Muscle layer of colon (tissue), 2 donors: ENCODE data around the gene ZNF605.
A peak's percentile ranks its signal among the peaks of the same experiment; 100 is the strongest.
"Not testable (repeated sequence)": the region's sequence is repeated elsewhere in the genome, so short reads cannot be mapped to it uniquely, and the experiment has no call there.

ENCODE experiments used
- H3K27ac ChIP-seq: one replicate; pipeline ENCODE4 v1.7.0; 2013; ENCODE audit warnings: low read depth, mild to moderate bottlenecking, low read length, moderate library complexity
- H3K27me3 ChIP-seq, 2 donors: one replicate each; pipeline ENCODE4 v1.7.0; 2013; ENCODE audit warnings: low read length in 2 of 2, mild to moderate bottlenecking in 2 of 2; ENCODE audit not compliant: insufficient read depth in 2 of 2, control insufficient read depth in 1 of 2
- H3K36me3 ChIP-seq: one replicate; pipeline ENCODE4 v1.7.0; 2013; ENCODE audit warnings: mild to moderate bottlenecking, low read length; ENCODE audit not compliant: insufficient read depth
- H3K4me1 ChIP-seq: one replicate; pipeline ENCODE4 v1.7.0; 2013; ENCODE audit warnings: mild to moderate bottlenecking, low read length; ENCODE audit not compliant: insufficient read depth
- H3K4me3 ChIP-seq, 2 donors: one replicate each; pipeline ENCODE4 v1.7.0; 2013; ENCODE audit warnings: low read length in 2 of 2, low read depth in 1 of 2, mild to moderate bottlenecking in 1 of 2, moderate library complexity in 1 of 2
- H3K9ac ChIP-seq: one replicate; pipeline ENCODE4 v1.7.0; 2013; ENCODE audit warnings: low read length
- H3K9me3 ChIP-seq: one replicate; pipeline ENCODE4 v1.7.0; 2013; ENCODE audit warnings: mild to moderate bottlenecking, low read length
- donor health status: abdominal sarcoma.
- donor health status: Adenocarcinoma of cecum.

ZNF605 gene

DNA sequence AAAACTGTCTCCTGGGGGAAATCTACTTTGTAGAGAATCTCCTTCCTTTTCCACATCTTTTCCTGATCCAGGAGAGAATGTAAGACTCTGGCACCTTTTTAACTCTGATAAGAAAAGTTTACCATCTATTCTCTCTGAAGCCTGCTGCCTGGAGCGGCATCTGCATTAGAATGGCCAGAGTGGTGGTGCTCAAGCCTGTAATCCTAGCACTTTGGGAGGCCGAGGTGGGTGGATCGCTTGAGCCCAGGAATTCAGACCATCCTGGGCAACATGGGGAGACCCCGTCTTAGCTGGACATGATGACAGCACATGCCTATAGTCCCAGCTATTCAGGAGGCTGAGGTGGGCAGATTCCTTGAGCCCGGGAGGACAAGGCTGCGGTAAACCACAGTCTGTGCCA is 67.3 kb downstream of the ZNF605 start:
- Histone ChIP-seq H3K36me3 (no peaks in the 10 kb centered on the region), H3K27me3 (no peaks in the 10 kb centered on the region), H3K9ac (peak overlapping the region; percentile 47), H3K9me3 (no peaks in the 10 kb centered on the region), H3K27ac (peak overlapping the region; percentile 96), H3K4me1 (peaks cover 13% of the 10 kb centered on the region), H3K4me3 (peak overlapping the region in 1 of 2 donors; percentile 82)

DNA sequence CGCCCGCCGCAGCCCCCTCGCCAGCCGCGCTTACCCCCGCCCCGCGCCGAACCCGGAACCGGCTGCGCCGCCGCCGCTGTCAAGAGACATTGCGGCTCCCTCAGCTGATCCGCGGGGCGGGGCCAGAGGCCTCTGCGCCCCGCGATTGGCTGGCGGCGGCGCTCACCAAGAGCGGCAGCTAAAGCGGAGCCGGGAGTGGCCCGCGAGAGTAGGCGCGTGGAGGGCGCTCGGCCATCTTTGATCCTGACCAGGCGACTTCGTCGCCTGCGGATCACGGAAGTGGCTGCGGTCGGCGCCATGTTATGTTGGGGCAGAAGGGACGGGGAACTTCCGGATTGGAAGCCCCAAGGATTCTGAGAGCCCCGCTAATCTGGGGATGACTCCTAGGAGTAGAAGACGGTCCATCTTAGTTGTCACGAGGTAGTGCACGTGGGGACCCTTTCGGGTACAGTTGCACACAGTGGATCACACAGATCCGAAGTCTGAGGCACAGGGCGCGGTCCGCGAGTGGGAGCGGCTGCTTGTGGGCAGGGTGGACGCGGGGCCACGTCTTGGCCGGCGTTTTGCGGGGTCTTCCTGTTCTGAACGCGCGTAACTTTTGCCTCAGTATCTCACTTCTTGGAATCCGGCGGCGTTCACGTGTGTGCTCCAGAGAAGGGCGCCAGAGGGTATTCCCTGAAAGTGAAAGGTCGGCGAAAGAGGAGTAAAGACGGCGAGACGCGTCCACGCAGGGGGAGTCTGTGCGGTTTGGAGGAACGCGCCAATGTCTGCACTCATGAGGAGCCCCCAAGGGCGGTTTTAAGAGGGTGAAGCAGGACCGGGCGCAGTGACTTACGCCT is 68.4 kb downstream of the ZNF605 start, which contains the start of gene CHFR:
Gene CHFR, minus strand, starts transcription at position 93 of the 839 bp plus-strand sequence. CDS start 277 bp downstream, outside the sequence.
- Histone ChIP-seq H3K27ac (peak within 1 kb of the TSS; percentile 96), H3K9ac (peak within 1 kb of the TSS; percentile 47), H3K9me3 (no peaks in the 10 kb centered on the region), H3K4me1 (peaks cover 13% of the 10 kb centered on the region), H3K27me3 (no peaks in the 10 kb centered on the region), H3K4me3 (peak within 1 kb of the TSS; percentile 77 to 82), H3K36me3 (no peaks in the 10 kb centered on the region)

- Histone ChIP-seq H3K4me3 (peak overlapping the region; percentile 66 to 77), H3K9me3 (no peaks in the 10 kb centered on the region), H3K27ac (peak overlapping the region; percentile 80), H3K36me3 (no peaks in the 10 kb centered on the region), H3K27me3 (no peaks in the 10 kb centered on the region), H3K4me1 (peaks cover 18% of the 10 kb centered on the region), H3K9ac (no peak overlapping the region)
These were observed 69.3 kb downstream of the ZNF605 start for GRCh38 chr12:132886529-132887477.

DNA sequence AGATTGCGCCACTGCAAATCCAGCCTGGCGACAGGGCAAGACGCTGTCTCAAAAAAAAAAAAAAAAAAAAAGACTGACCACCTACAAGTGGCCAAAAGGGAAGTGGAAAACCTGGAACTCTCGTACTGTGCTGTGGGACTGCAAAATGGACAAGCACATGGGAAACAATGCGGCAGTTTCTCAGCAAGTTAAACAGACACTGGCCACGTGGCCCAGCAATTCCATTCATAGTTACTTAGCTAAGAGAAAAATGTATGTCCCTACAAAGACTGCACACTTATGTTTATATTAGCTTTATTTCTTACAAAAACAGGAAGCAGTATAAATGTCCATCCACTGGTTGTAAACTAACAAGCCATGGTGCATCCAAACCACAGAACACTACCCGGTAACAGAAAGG is 74.3 kb downstream of the ZNF605 start:
- no peaks in the 10 kb centered on the region for H3K27me3 ChIP-seq
- H3K36me3 ChIP-seq, result peaks cover 5% of the 10 kb centered on the region
- no peak overlapping the region for H3K27ac ChIP-seq
- no peak overlapping the region for H3K4me3 ChIP-seq
- no peak overlapping the region for H3K9ac ChIP-seq
- H3K4me1 ChIP-seq, result peaks cover 17% of the 10 kb centered on the region
- H3K9me3 ChIP-seq, result no peaks in the 10 kb centered on the region

GRCh38 chr12:132874620-132875019 is 81.5 kb downstream of the ZNF605 start:
- H3K9me3 ChIP-seq, H3K27me3 ChIP-seq, H3K4me1 ChIP-seq, H3K4me3 ChIP-seq, H3K27ac ChIP-seq, H3K9ac ChIP-seq: not testable (repeated sequence)
- peaks cover 45% of the 10 kb centered on the region for H3K36me3 ChIP-seq

DNA sequence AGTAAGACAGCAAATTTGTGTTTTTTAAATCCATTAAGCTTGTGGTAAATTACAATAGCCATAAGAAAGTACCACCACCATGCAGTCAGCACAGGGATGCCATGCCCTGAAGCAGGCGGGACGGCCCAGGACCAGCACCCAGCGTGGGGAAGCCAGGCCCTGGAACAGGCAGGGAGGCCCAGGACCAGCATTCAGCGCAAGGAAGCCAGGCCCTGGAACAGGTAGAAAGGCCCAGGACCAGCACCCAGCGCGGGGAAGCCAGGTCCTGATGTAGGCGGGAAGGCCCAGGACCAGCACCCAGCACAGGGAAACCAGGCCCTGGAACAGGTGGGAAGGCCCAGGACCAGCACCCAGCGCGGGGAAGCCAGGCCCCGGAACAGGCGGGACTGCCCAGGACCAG is 81.9 kb downstream of the ZNF605 start:
- H3K27ac ChIP-seq, result no peak overlapping the region
- no peaks in the 10 kb centered on the region for H3K9me3 ChIP-seq
- H3K36me3 ChIP-seq, result peaks cover 45% of the 10 kb centered on the region
- no peaks in the 10 kb centered on the region for H3K4me1 ChIP-seq
- H3K9ac ChIP-seq, result no peak overlapping the region
- no peak overlapping the region for H3K4me3 ChIP-seq
- no peaks in the 10 kb centered on the region for H3K27me3 ChIP-seq

DNA sequence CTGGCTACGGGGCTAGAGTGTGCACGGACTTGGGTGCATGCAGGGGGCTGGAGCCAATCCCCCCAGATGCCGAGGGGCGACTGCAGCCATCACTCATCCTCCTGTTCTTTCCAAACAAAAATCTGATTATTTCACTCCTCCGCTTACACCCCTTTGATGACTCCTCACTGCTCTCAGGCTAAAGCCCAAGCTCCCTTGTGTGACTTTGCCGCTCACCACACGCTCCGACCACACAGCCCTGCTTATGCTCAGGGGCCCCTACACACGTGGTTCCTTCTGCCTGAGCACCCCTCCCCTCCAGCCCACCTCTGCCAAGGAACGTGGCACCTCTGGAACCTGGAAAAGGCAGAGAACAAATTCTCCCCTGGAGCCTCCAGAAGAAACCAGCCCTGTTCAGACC is 82.4 kb downstream of the ZNF605 start:
- no peaks in the 10 kb centered on the region for H3K4me1 ChIP-seq
- no peaks in the 10 kb centered on the region for H3K27me3 ChIP-seq
- no peak overlapping the region for H3K27ac ChIP-seq
- H3K9me3 ChIP-seq, result no peaks in the 10 kb centered on the region
- H3K9ac ChIP-seq, result no peak overlapping the region
- H3K4me3 ChIP-seq, result no peak overlapping the region
- H3K36me3 ChIP-seq, result peaks cover 45% of the 10 kb centered on the region

- peaks cover 45% of the 10 kb centered on the region for H3K36me3 ChIP-seq
- no peaks in the 10 kb centered on the region for H3K27me3 ChIP-seq
- no peaks in the 10 kb centered on the region for H3K4me1 ChIP-seq
- no peak overlapping the region for H3K27ac ChIP-seq
- H3K4me3 ChIP-seq, result no peak overlapping the region
- H3K9ac ChIP-seq, result no peak overlapping the region
- no peaks in the 10 kb centered on the region for H3K9me3 ChIP-seq
These were observed 83.1 kb downstream of the ZNF605 start for GRCh38 chr12:132872975-132873421.

DNA sequence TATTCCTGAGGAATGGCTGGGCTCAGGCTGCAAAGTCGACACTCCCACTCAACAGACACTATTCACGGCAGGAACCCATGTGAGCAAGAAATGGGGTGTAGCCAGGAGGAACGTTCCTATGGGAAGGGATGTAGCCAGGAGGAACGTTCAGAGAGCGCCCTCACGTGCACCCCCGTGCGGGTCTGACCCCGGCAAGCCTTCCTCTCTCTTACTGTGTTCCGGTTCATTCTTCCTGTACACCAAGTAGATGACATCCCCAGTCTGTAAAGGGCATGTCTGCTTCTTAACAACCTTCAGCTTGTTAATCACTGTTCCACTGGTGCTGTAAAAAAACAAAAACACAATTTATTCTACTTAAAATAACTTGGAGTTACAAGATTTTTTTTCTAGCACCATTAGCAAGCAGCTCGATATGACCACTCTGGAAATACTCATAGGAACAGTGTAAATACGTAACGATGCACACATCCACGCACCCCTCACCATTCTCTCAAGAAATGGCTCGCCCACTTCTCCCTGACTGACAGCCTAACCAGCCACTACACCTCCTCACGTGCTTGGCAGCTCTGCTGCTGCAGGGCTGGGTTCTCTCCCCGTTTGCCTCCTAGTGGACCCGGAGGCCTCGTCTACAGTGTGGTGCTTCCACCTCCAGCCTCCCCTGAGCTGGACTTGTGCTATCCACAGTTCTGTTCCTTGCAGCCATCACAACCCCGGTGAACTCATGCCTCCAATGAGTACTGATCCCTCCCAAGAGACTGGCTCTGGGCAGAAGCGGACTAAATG is 83.8 kb downstream of the ZNF605 start:
- Histone ChIP-seq H3K9me3 (no peaks in the 10 kb centered on the region), H3K4me1 (no peaks in the 10 kb centered on the region), H3K9ac (no peak overlapping the region), H3K4me3 (no peak overlapping the region), H3K27ac (no peak overlapping the region), H3K27me3 (no peaks in the 10 kb centered on the region), H3K36me3 (peaks cover 47% of the 10 kb centered on the region)

GRCh38 chr12:132869551-132869950 is 86.6 kb downstream of the ZNF605 start:
- H3K9me3 ChIP-seq, result no peaks in the 10 kb centered on the region
- no peak overlapping the region for H3K4me3 ChIP-seq
- H3K4me1 ChIP-seq, result no peaks in the 10 kb centered on the region
- H3K27ac ChIP-seq, result no peak overlapping the region
- H3K36me3 ChIP-seq, result peaks cover 40% of the 10 kb centered on the region
- no peak overlapping the region for H3K9ac ChIP-seq
- no peaks in the 10 kb centered on the region for H3K27me3 ChIP-seq
